T-helper 1 cell (primary cell): ENCODE results near the gene CHEK1.
A peak's percentile ranks its signal among the peaks of the same experiment; 100 is the strongest.
"Not testable (repeated sequence)": the region's sequence is repeated elsewhere in the genome, so short reads cannot be mapped to it uniquely, and the experiment has no call there.

ENCODE experiments used
- DNase-seq, 5 donors: peaks; one replicate each; pipeline ENCODE4 v3.0.0-alpha.2; 2012 to 2020
- total RNA-seq, 4 donors: gene quantifications; one replicate each; lab custom pipeline; 2026; lab: John Stamatoyannopoulos, UW

Gene CHEK1
- total RNA-seq, result 3.8 to 8.7 (median 6.4) reads per million in 4 donors

- no peak for DNase-seq
Observed at GRCh38 chr11:125624756-125625213, at the start of gene CHEK1. Gene CHEK1 (plus strand): TSS chr11:125625163. CDS start chr11:125626769, 1,606 bp downstream.

- DNase-seq, result not testable (repeated sequence)
Observed at GRCh38 chr11:125577181-125577580, 47.8 kb upstream of the CHEK1 start.

GRCh38 chr11:125578783-125579182 is 46.2 kb upstream of the CHEK1 start:
- DNase-seq, result no peak

GRCh38 chr11:125579811-125580210 is 45.2 kb upstream of the CHEK1 start:
- no peak for DNase-seq

GRCh38 chr11:125583496-125583895 is 41.5 kb upstream of the CHEK1 start:
- no peak for DNase-seq

GRCh38 chr11:125585487-125585886 is 39.5 kb upstream of the CHEK1 start:
- no peak for DNase-seq

GRCh38 chr11:125586623-125587022 is 38.3 kb upstream of the CHEK1 start:
- DNase-seq, result peak in 1 of 5 donors; percentile 6

GRCh38 chr11:125587480-125587879 is 37.5 kb upstream of the CHEK1 start:
- DNase-seq, result no peak

GRCh38 chr11:125588505-125588904 is 36.5 kb upstream of the CHEK1 start:
- DNase-seq, result no peak

GRCh38 chr11:125591649-125592304 is 33.2 kb upstream of the CHEK1 start:
- peak in 2 of 5 donors; percentile 14 to 20 for DNase-seq

GRCh38 chr11:125592305-125593113 is 32.5 kb upstream of the CHEK1 start, which contains the start of gene STT3A:
Gene STT3A (plus strand): TSS chr11:125592852. CDS start chr11:125595916, 3,064 bp downstream.
- DNase-seq, result peak; percentile 94 to 99 (median 96)

GRCh38 chr11:125593114-125593820 is 31.7 kb upstream of the CHEK1 start:
- DNase-seq, result peak in 1 of 5 donors; percentile 12

- no peak for DNase-seq
Observed at GRCh38 chr11:125594958-125595357, 30.0 kb upstream of the CHEK1 start.

- no peak for DNase-seq
Observed at GRCh38 chr11:125600663-125601062, 24.3 kb upstream of the CHEK1 start.

- DNase-seq, result no peak
Observed at GRCh38 chr11:125603207-125603606, 21.8 kb upstream of the CHEK1 start.

- DNase-seq, result no peak
Observed at GRCh38 chr11:125605417-125605816, 19.5 kb upstream of the CHEK1 start.

- DNase-seq, result no peak
Observed at GRCh38 chr11:125609545-125609944, 15.4 kb upstream of the CHEK1 start.

GRCh38 chr11:125618383-125618782 is 6.6 kb upstream of the CHEK1 start:
- no peak for DNase-seq

- DNase-seq, result no peak
Observed at GRCh38 chr11:125621995-125622394, 3.0 kb upstream of the CHEK1 start.

GRCh38 chr11:125623064-125623463 is 1.9 kb upstream of the CHEK1 start:
- no peak for DNase-seq

GRCh38 chr11:125625225-125625629 is 264 bp downstream of the CHEK1 start:
- DNase-seq, result no peak

- DNase-seq, result peak; percentile 59 to 90 (median 72)
Observed at GRCh38 chr11:125625630-125626287, 796 bp downstream of the CHEK1 start.
